GM21786 (cell line): ENCODE data around the gene MGST1.

Experiments
- ATAC-seq: cut with Tn5 transposase; IDR thresholded peaks from one replicate; pipeline ENCODE4 v1.9.1; 2021; ENCODE audit not compliant: unreplicated experiment

Gene MGST1, protein sequence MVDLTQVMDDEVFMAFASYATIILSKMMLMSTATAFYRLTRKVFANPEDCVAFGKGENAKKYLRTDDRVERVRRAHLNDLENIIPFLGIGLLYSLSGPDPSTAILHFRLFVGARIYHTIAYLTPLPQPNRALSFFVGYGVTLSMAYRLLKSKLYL

DNA sequence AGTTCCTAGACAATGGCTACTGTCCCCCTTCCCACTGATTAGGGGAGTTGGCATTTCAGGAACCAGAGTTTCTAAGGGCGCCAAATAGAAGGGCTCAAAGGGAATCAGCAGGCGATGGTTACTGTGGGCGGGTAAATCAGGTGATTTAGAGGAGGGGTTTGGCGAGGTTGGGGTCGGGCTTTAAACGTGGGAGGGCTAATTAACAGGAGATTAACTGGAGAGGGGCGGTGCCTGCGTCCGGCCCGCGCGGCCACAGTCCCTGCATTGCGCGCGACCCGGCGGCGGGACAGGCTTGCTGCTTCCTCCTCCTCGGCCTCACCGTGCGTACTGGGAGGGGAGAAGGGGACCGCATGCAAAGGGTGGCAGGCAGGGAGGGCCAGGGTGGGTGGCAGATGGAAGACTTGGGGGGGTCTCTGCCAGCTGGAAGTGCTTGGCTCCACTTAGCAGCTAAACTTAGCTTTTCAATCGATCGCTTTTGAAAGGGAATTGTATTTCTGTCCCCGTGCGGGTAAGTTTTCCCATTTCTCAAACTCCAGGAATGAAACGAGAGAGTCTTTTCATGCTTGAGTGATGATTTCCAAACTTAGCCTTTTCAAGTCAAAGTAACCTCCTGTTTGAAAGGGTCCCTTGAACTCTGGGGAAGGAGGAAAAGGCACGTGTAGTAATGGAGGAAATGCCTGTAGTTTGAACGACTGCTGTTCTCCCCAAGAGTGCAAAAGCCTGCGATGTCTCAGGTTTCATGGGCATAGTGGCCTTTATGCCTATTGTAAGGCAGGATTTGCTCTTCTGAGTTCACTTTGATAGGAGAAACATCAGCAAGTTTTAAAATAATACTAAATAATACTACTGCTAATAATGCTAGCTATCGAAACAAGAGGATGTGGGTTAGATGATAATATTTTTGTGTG lies at the start of gene MGST1:
MGST1 (plus strand) TSS at position 255 of the 908 bp plus-strand sequence. CDS start 6,608 bp downstream, outside the sequence.
- peak; percentile 52 for ATAC-seq

DNA sequence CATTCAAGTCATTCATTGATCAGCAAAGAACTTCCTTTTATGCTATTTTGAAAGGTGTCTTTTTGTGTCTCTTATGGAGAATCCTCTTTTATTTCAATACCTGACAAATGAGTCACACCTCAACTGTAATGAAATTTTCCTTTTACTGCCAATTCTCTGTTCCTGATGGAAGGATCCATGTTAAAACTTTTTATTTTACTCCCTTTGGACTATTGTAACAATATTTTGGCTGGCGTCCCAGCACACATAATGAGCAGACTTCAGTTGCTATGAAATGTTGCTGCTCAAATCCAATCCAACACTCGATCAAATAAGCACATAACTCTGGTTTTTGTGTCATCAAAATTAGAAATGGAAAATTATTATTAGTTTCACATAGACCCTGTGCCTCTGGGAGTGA lies 48.0 kb upstream of the MGST1 start:
- ATAC-seq: no peak

DNA sequence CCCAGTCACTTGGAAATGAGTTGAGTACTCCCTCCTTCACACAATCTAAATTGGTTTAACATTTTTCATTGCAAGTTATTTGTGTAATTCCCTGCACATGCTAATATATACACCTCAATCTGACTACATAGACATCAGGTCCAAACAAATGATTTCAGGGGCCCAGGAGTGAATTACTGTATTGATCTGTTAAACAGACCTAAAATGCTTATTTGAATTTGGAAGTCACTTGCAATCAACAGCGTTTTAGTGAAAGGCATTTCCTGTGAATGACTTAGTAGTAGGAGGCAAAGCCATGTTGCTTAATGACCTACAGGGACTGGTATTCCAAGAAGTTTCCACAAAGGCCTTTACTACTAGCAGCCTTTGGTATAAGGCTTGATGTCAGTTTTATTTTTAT lies 47.3 kb upstream of the MGST1 start:
- ATAC-seq: no peak

DNA sequence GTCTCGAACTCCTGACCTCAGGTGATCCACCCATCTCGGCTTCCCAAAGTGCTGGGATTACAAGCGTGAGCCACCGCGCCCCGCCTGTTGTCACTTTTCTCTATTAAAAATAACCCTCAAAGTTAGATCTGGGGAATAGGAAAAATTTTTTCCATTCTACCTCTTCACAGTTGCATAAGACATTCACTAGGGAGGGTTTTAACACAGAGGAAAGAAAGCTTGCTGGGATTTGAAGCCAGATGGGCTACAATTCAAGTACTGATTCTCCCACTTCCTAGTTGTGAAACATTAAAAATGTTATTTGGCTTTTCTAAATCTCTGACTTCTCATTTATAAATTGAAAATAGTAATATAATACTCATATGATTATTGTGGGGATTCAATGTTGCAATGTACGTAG lies 46.7 kb upstream of the MGST1 start:
- no peak for ATAC-seq

DNA sequence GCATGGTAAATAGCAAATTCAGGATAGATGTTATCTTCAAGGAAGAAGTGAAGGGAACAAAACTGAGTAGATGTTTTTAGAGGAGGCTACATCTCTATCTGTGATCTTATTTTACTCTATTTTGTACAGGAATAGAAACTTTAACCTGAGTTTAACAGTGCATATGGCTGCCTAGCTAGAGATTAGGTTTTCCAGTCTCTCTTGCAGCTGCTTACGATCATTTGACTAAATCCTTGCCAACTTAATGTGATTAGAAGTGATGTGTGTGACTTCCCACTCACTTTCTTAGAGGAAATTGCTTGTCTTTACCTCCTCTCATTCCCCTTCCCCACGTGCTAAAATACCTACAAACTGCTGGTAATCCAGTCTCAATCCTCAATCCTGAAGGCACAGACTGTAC lies 43.5 kb upstream of the MGST1 start:
- ATAC-seq: no peak

DNA sequence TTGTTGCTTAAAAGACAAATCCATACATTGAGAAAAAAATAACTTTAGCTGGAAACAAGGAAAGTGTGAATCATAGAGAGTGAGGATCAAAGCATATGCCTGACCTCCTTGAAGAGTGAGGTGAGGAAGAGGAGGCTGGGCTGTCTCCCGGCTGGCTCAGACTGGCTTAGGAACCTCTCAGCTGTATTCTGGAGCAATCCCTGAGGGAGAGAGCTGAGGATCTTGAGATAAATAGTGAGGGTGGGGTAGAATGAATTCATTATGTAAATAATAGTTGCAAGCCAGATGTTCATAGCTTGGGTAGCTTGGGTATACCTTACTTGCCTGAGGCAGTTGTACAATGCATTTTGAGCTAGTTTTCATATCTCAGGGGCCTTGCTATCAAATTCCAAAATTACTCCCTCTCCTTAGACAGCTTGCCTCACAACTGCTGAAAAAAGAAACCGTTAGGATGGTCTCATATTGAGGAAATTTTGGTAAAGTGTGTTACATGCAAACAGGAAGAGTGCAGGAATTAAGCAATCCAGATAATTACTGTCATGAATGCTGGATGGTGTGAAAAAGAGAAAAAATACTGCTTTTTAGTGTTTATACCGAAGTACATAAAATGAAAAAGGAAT lies 39.5 kb upstream of the MGST1 start:
- no peak for ATAC-seq

DNA sequence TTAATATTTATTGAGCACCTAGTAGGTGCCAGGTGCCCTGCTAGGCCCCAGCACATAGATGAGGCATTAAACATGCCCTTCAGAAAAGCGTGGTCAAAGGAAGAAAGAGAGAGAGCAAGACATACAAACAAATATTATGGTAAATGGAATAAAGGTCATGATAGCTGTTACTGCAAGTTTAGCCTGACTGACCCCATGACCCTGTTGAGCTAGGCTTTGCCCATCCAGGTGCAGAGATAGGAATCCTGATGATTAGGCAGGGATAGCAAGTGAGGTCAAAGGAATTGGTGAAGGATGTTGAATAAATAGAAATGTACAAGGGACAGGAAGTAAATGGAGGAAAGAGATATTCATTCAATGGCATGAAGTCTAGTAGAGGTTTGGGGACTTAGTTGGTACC lies 36.5 kb upstream of the MGST1 start:
- no peak for ATAC-seq

DNA sequence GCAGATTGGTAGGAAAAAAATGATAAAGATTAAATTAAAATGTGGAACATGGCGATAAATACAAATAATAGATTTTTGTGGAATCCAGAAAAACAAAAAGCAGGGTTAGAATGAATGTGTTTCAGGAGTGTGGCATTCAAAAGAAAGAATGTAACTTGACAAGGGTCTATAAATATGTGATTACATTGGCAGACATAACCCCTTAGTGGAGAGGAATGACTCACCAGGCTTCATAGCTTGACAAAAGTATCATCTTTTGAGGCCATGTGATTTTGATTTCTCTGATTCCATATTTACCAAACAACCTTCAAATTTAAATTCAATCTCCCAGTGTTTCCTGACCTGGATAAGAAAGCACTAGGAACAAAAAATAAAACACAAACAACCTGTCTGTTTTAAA lies 24.4 kb upstream of the MGST1 start:
- ATAC-seq: no peak

DNA sequence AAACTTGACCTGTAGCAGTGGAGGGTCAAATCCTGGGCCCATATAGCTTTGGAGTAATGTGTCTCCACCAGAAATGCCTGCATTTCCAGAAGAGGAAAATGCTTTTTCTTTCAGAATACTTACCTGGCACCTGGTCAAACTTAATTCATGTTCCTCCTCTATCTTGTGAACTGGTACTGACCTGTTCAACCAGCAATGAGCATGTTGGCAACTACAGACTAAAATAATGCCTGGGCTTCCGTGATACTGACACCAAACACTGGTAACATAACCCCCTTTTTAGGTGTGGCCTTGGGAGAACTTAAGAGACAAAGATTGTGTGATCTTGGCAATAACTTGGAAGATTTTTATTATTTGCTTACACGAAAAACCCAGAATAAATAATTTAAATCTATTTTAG lies 23.8 kb upstream of the MGST1 start:
- no peak for ATAC-seq

DNA sequence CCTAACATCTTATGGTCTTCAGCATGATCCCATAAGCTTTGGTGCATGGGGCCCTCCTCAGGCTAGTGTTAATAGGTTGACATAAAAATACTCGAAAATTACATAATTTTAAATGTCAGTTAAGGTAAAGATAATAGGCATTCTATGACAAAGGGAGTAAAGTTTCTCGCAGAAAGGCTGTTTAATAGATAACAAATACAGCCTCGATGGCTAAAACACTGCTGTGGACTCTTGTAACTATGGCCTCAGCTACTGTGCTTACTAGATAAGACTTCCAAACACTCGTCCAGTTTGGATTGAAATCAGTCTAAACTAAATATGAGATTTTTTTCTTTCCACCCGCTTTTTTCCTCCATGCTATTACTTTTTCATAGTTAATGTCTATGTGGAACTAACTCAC lies 23.2 kb upstream of the MGST1 start:
- no peak for ATAC-seq

DNA sequence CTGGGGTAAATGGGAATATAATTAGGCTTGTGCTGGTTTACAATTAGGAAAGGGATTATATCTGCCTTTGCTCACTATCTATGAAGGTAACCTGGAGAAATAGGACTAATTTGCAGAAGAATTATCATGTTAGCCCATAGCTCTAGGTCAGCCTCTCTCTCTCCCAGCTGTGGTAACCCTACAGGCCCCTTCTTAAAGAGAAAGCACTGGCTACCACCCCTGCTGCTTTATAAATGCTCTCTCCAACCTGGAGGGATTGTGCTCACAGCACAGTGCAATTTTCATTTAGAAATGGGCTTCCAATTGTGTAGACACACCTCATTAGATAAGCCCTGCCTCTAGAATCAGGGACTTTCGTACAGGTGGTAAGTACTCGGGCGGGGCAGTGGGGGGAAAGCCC lies 22.7 kb upstream of the MGST1 start:
- no peak for ATAC-seq

DNA sequence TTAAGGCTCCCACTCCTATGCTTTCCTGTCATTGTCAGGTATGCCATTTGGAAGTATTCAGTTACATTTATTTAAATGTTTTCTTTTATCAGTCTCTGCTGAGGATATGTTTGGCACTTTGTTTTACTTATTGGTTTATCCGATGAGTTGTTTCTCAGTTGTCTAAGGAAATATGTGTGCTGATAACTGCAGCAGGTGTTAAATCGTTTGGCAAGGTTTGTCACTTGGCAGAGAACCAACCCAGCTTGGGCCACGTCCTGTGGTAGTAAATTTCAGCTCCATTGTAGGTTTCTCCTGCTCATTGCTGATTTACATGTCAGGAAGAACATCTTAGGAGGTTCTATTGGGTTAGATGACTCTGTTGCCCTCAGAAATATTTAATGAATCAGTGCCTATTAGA lies 22.0 kb upstream of the MGST1 start:
- ATAC-seq: no peak

DNA sequence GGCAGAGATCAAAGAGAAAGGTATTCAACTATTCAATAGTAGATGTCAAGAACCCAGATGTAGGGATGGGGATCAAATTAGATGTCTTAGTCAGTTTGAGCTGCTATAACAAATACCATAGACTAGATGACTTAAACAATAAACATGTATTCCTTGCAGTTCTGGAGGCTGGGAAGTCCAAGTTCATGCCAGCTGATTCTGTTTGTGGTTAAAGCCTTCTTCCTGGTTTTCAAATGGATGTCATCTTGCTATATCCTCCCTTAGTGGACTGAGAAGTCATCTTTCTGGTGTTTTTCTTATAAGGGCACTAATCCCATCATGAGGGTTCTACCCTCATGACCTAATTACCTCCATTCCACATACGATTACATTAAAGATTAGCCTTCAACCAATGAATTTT lies 19.5 kb upstream of the MGST1 start:
- ATAC-seq: no peak

DNA sequence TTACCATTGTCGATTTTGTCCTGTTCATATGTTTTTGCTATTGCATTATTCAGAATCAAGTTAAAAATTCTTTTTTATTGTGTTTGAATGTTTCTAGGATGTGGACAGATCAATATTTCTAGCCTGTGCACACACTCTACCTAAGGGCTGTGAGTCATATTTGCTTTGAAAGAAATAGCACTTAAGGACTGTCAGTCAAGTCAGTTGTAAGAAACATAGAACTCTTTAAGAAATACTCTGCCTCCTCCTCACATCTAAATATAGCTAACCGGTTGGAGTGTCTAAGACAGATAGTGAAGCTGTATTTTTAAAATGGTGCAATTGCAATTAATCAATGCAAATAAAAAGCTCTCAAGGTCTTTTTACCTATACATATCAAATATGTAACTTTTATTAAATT lies 17.9 kb upstream of the MGST1 start:
- ATAC-seq: no peak

DNA sequence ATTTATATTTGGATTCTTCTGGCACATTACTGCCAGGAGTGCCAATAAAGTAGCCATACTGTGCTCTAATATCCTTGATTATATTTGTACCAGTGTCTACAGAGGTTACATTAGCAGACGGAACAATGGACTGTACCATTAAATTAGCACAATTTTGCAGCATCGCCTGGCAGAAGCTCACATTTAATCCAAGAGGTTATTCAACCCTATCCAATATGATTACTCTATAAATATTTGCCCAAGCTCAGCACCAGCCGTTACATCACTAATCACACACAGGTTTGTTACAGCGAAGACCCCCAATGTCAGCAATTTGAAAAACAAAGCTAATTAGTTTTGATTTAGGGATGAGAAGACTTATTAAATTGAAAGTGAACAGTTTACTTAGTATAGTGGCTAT lies 16.9 kb upstream of the MGST1 start:
- ATAC-seq: no peak

DNA sequence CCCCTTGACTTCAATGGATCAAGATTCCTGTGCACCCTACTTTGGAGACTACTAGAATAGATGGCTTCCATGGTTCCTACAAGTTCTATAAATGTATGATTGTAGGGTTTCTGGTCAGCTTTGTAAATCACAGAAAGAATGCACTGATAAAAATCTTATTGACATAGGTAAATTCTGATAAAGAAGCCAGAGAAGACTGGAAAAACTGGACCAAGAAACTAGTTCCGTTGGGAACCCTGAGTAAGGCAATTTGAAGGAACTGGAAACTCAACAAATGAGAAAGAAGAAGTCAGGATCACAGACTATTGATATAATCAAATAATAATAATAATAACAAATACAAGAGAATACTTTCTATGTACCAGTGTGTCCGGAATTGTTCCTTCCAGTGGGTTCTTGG lies 15.4 kb upstream of the MGST1 start:
- ATAC-seq: no peak

DNA sequence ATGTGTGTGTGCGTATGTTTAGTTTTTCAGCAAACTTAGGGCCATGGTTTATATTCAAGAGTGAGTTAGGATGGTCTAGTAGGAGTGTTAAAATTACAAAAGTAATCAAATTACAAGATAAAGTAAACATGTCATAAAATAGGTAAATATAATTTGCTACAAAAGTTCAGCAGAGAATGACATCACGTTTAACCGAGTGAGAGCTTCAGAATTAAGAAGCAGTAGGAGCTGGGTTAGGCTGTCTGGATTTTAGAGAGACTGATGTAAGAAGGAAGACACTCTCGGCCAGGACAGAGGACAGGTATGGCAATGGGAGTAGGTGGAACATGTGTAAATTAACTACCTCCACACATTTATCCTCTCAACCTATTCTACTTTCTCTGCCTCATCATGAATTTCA lies 11.6 kb upstream of the MGST1 start:
- ATAC-seq: no peak

DNA sequence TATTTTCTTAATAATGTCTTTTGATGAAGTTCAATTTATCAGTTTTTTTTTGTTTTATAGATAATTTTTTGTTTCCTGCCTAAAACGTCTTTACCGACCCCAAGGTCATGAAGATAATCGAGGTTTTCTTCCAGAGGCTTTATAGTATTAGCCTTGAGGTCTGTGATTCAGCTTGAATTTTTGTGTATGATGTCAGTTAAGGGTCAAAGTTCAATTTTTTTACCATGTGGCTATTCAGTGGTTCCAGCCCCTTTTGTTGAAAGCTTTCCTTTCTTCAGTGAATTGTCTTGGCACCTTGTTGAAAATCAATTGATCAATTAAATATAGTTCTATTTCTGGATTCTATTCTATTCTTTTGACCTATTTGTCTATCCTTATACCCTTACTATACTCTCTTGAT lies 3.2 kb upstream of the MGST1 start:
- ATAC-seq: no peak

DNA sequence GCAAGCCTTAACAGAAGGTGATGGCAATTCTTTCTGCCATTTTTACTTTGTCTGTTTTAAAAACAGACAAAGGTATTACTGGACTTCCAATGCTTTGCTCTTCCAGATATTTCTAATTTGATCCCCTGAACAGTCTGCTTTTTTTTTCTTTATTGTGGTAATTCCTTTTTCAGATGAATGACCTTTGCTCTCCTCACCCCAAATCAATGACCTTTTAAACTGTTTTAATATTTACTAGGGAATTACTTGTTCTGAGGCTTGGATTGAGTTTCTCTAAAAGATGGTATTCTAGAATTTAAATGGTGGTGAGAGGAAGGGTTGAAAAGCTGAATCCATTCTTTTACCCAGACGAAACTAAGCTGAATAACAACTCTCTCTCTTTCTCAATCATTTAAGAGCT lies 2.3 kb upstream of the MGST1 start:
- no peak for ATAC-seq

DNA sequence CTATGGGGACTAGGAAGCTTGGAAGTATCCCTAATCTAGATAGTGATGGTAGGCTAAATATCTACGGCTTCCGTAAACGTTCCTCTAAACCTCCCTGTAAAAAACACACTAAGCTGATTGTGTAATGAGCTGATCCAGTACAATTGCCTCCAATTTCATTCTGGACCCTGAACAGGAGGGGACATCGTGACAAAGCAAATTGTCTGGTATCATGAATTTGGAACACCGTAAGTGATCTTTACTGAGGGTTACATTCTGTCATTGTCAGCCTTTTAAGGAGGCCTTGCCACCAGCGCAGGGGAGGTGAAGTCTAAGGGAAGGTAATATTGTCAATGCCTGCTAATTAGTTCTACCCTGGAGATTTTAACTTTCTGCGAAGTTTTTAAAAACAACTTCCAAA lies 487 bp upstream of the MGST1 start:
- no peak for ATAC-seq

DNA sequence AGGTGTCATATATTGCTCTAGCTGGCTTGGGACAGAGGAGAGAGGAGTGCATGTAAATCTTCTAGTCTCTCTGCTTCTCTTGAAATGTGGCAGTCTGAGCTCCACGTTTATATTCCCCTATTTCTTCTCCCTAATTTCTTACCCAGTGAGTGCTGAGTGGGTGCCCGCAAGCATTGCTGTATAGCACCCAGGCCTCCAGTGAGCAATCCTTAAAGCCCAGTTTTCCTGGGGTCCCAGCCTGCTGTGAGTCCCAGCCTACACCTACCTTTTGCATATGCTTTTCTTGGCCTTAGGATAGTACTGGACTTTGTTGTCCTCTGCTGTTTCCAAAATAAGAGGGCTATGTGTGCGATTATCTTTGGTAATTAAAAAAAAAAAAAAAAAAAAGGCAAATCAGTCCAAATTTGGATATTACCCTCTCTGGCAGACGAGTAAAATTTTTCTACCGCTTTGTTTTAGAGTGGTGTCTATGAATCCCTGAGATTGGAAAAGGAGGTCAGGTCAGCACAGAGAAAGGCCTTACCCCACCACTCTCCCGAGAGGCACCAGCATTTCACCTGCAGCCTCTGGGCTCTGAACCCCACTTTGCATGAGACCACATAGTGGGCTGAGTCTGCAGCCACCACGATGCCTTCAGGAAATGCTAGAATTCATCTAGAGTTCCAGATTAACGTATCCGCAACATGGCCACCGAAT lies 1.1 kb downstream of the MGST1 start:
- no peak for ATAC-seq

DNA sequence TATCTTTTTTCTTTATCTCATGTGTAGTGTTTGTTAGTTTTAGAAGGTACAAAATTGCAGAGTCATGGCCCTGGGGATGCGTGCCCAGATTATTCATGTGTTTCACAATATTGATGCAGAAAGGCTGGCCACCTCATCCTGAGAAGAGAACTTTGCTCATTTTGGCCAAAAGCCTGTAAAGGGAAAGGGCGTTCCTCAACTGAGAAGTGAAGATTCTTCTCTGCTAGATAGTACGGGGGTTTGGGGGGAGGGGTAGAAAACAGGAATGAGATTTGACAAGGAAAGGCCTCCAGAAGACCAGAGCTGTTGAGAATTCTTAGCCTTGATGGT lies 1.7 kb downstream of the MGST1 start:
- ATAC-seq: no peak
